ENCODE data around the gene SCFD2.

DNA sequence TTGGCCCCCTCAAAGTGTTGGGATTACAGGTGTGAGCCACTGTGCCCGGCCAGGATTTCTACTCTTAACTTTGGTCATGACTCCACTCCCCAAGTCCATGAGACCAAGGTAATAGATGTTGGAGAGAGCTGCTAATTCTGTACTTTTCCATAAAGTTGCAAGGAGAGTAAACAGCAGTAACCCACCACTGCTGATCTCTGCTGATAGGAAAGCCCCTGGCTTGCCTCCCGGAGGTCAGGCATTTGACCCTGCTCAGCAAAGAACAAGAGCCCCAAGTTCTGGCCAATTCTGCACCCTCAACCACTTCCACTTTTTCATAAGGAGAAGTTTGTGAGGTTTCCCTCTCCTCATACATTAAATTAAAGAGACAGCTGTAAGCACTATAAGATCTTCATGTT is 360.7 kb downstream of the SCFD2 start:
- TF ChIP-seq, protein P1, sequence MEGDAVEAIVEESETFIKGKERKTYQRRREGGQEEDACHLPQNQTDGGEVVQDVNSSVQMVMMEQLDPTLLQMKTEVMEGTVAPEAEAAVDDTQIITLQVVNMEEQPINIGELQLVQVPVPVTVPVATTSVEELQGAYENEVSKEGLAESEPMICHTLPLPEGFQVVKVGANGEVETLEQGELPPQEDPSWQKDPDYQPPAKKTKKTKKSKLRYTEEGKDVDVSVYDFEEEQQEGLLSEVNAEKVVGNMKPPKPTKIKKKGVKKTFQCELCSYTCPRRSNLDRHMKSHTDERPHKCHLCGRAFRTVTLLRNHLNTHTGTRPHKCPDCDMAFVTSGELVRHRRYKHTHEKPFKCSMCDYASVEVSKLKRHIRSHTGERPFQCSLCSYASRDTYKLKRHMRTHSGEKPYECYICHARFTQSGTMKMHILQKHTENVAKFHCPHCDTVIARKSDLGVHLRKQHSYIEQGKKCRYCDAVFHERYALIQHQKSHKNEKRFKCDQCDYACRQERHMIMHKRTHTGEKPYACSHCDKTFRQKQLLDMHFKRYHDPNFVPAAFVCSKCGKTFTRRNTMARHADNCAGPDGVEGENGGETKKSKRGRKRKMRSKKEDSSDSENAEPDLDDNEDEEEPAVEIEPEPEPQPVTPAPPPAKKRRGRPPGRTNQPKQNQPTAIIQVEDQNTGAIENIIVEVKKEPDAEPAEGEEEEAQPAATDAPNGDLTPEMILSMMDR (IDR thresholded peaks at IDR 0.05; ENCODE audit: insufficient read depth, low read depth, low read length): no peak
- no peak for TF ChIP-seq EZH2 (IDR thresholded peaks at IDR 0.05; ENCODE audit: insufficient read depth, low read length)

Measured in astrocyte (in vitro differentiated cells and primary cell).